ENCODE results near the gene SLX9.

DNA sequence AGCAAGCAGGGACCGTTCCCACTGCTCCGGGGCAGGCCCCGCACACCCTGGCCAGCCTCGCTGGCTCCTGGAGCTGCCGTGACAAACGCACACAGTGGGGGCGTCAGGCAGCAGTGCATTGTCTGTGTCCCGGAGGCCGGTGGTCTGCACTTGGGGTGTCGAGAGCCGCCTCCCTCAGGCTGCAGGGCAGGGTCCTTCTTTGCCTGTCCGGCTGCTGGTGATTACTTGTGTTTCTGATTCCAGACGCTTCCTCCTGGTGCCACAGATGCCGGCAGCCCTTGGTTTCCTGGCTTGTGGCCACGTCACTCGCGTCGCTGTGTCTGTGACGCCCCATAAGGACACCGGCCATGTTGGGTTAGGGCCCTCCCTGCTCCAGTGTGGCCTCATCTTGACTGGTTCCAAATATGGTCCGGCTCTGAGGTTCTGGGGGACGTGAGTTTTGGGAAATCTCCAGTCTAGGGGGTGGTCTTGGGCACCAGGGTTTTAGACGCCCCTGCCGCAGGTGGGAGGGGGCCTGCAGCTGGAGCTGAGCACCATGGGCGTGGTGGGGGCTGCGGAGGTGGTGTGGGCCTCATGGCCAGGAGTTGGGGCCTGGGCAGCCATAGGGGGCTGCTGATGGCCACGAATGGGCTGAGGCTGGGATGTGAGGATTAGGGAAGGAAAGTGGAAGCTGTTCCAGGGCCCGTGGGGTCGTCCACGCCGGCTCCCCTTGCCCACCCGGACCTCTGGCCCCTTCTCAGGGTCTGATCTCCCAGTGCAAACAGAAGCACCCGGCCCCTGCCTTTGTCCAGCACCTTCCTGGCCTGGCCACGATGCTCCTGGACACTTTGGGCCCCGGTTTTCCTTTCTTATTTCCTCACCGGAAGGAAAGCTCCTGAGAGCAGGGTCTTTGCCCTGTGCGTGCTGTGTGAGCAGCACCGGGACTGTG, 41.0 kb downstream of the SLX9 start:
- TF ChIP-seq, protein P1, sequence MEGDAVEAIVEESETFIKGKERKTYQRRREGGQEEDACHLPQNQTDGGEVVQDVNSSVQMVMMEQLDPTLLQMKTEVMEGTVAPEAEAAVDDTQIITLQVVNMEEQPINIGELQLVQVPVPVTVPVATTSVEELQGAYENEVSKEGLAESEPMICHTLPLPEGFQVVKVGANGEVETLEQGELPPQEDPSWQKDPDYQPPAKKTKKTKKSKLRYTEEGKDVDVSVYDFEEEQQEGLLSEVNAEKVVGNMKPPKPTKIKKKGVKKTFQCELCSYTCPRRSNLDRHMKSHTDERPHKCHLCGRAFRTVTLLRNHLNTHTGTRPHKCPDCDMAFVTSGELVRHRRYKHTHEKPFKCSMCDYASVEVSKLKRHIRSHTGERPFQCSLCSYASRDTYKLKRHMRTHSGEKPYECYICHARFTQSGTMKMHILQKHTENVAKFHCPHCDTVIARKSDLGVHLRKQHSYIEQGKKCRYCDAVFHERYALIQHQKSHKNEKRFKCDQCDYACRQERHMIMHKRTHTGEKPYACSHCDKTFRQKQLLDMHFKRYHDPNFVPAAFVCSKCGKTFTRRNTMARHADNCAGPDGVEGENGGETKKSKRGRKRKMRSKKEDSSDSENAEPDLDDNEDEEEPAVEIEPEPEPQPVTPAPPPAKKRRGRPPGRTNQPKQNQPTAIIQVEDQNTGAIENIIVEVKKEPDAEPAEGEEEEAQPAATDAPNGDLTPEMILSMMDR (IDR thresholded peaks at IDR 0.05; ENCODE audit: borderline replicate concordance, extremely low read depth, low read length, poor library complexity, severe bottlenecking): no peak
- TF ChIP-seq EZH2 (IDR thresholded peaks at IDR 0.05; ENCODE audit: borderline replicate concordance, low read depth, low read length, severe bottlenecking): no peak

All from DND-41 (cell line).